WTC11 (cell line): ENCODE results near the gene THEMIS2. TPM values are rescaled to one million over a fixed set of nuclear protein-coding genes. Genes with fewer than 3 reads are reported as not detected.

Experiments used
- ATAC-seq: fragments of 200-7000 bp; cut with Tn5 transposase; 2 replicates; pipeline ENCODE4 v1.10.0; 2021; ENCODE audit warnings: mild to moderate bottlenecking, moderate library complexity
- CTCF ChIA-PET: fragments of 300-600 bp; sonication (Branson Sonifier 250); formaldehyde crosslinking; loops from one replicate; lab custom pipeline; 2021; ENCODE audit warnings: antibody characterized with exemption; lab: Charles Lee
- POLR2A ChIA-PET: fragments of 350-600 bp; sonication (Branson Sonifier 250); formaldehyde crosslinking; loops from one replicate; lab custom pipeline; 2021; ENCODE audit warnings: antibody characterized with exemption; lab: Charles Lee
- DNase-seq: peaks from one replicate; pipeline ENCODE4 v3.0.0; 2021; ENCODE audit warnings: low spot score
- H3K27ac Mint-ChIP-seq: 2 replicates; pipeline ENCODE4 v1.8.0; 2021; ENCODE audit warnings: mixed read lengths
- H3K27me3 Mint-ChIP-seq: 2 replicates; pipeline ENCODE4 v1.8.0; 2021; ENCODE audit warnings: low read depth, mild to moderate bottlenecking, moderate library complexity, mixed read lengths
- H3K36me3 Mint-ChIP-seq: 2 replicates; pipeline ENCODE4 v1.8.0; 2021; ENCODE audit warnings: mixed read lengths
- H3K4me1 Mint-ChIP-seq: 2 replicates; pipeline ENCODE4 v1.8.0; 2022; ENCODE audit warnings: mixed read lengths
- H3K4me3 Mint-ChIP-seq: 2 replicates; pipeline ENCODE4 v1.8.0; 2021; ENCODE audit warnings: mild to moderate bottlenecking, moderate library complexity, mixed read lengths
- H3K9me3 Mint-ChIP-seq: 2 replicates; pipeline ENCODE4 v1.8.0; 2021; ENCODE audit warnings: mixed read lengths
- AFF4 ChIP-seq: sonication (generic); formaldehyde crosslinking; IDR thresholded peaks from 2 replicates; pipeline ENCODE4 v1.8.1; 2023; ENCODE audit warnings: mild to moderate bottlenecking, missing genetic modification reagents, borderline replicate concordance
- ARID4B ChIP-seq: sonication (generic); formaldehyde crosslinking; IDR thresholded peaks from 2 replicates; pipeline ENCODE4 v1.8.0; 2023; ENCODE audit warnings: missing genetic modification reagents, mild to moderate bottlenecking, borderline replicate concordance
- CBFB ChIP-seq: sonication (generic); formaldehyde crosslinking; IDR thresholded peaks from 2 replicates; pipeline ENCODE4 v1.8.1; 2022; ENCODE audit warnings: mild to moderate bottlenecking, low read depth, missing genetic modification reagents
- EMX1 ChIP-seq: fragments of 250-450 bp; sonication (Bioruptor Pico); IDR thresholded peaks from 2 replicates; pipeline ENCODE4 v1.8.0; 2021; ENCODE audit warnings: mild to moderate bottlenecking
- ERG ChIP-seq: fragments of 250-450 bp; sonication (Bioruptor Pico); IDR thresholded peaks from 2 replicates; pipeline ENCODE4 v1.8.0; 2021; ENCODE audit warnings: mild to moderate bottlenecking
- ETV6 ChIP-seq: sonication (generic); formaldehyde crosslinking; IDR thresholded peaks from 2 replicates; pipeline ENCODE4 v1.8.1; 2022; ENCODE audit warnings: mild to moderate bottlenecking, missing genetic modification reagents
- FOXJ3 ChIP-seq: sonication (generic); formaldehyde crosslinking; IDR thresholded peaks from 2 replicates; pipeline ENCODE4 v1.9.0; 2021; ENCODE audit warnings: missing genetic modification reagents, mild to moderate bottlenecking, borderline replicate concordance
- MYBL2 ChIP-seq: sonication (generic); formaldehyde crosslinking; IDR thresholded peaks from 2 replicates; pipeline ENCODE4 v1.8.1; 2023; ENCODE audit warnings: mild to moderate bottlenecking, moderate library complexity, missing genetic modification reagents
- NFYB ChIP-seq: sonication (generic); formaldehyde crosslinking; conservative IDR thresholded peaks from 2 replicates; pipeline ENCODE4 v1.8.0; 2022; ENCODE audit warnings: low read depth, missing genetic modification reagents
- TEAD1 ChIP-seq: sonication (generic); formaldehyde crosslinking; IDR thresholded peaks from 2 replicates; pipeline ENCODE4 v1.8.0; 2022; ENCODE audit warnings: mild to moderate bottlenecking, missing genetic modification reagents
- TEAD4 ChIP-seq: sonication (generic); formaldehyde crosslinking; IDR thresholded peaks from 2 replicates; pipeline ENCODE4 v1.8.0; 2022; ENCODE audit warnings: mild to moderate bottlenecking, missing genetic modification reagents
- ZBTB43 ChIP-seq: sonication (generic); formaldehyde crosslinking; IDR thresholded peaks from 2 replicates; pipeline ENCODE4 v1.8.1; 2023; ENCODE audit warnings: mild to moderate bottlenecking, missing genetic modification reagents
- ZMAT4 ChIP-seq: fragments of 250-450 bp; sonication (Bioruptor Pico); IDR thresholded peaks from 2 replicates; pipeline ENCODE4 v1.9.0; 2021; ENCODE audit warnings: mild to moderate bottlenecking
- ZNF121 ChIP-seq: sonication (generic); formaldehyde crosslinking; IDR thresholded peaks from 2 replicates; pipeline ENCODE4 v1.8.0; 2023; ENCODE audit warnings: missing genetic modification reagents
- ZNF532 ChIP-seq: fragments of 250-450 bp; sonication (Bioruptor Pico); IDR thresholded peaks from 2 replicates; pipeline ENCODE4 v1.9.0; 2021; ENCODE audit warnings: mild to moderate bottlenecking, borderline replicate concordance
- total RNA-seq: library from RNA; stranded (reverse); gene quantifications from 3 replicates; pipeline ENCODE4 v1.2.3, GENCODE V29; 2021

The THEMIS2 gene
- total RNA-seq, 1 experiment from 2014 or later = 12.7 TPM

- Mint-ChIP-seq H3K27ac (no peak overlapping the region), H3K9me3 (no peaks in the 10 kb centered on the region), H3K4me1 (peaks cover 8% of the 10 kb centered on the region), H3K36me3 (no peaks in the 10 kb centered on the region), H3K27me3 (no peaks in the 10 kb centered on the region), H3K4me3 (no peak overlapping the region)
- CTCF ChIA-PET = no interaction called here
- POLR2A ChIA-PET = no interaction called here
- ATAC-seq = no peak
- TF ChIP-seq TEAD4 = no peak
- TF ChIP-seq ZMAT4 (CRISPR knock-in tag) = no peak
- TF ChIP-seq NFYB (CRISPR knock-in tag) = no peak
- TF ChIP-seq CBFB (CRISPR knock-in tag) = no peak
- TF ChIP-seq ARID4B (CRISPR knock-in tag) = no peak
- TF ChIP-seq FOXJ3 (CRISPR knock-in tag) = no peak
- no peak for TF ChIP-seq AFF4 (CRISPR knock-in tag)
- TF ChIP-seq TEAD1 (CRISPR knock-in tag) = no peak
- no peak for TF ChIP-seq ZBTB43 (CRISPR knock-in tag)
- no peak for TF ChIP-seq MYBL2 (CRISPR knock-in tag)
- TF ChIP-seq ETV6 = no peak
- TF ChIP-seq EMX1 = no peak
- no peak for TF ChIP-seq ZNF121
- DNase-seq = no peak
These were observed 10.3 kb upstream of the THEMIS2 start for GRCh38 chr1:27862004-27862403.

- ChIA-PET POLR2A (no interaction called here), CTCF (interaction anchor here (1.0 kb wide), 1 partner anchor 69 kb away, joined by 3 read pairs; no protein-coding TSS in a partner anchor)
- no peak overlapping the region for H3K27ac Mint-ChIP-seq
- no peak for TF ChIP-seq TEAD1 (CRISPR knock-in tag)
- no peak for TF ChIP-seq ERG (CRISPR knock-in tag)
- TF ChIP-seq ZNF532 (CRISPR knock-in tag) = no peak
These were observed 9.4 kb upstream of the THEMIS2 start for GRCh38 chr1:27862671-27863537.

More at GRCh38 chr1:27862671-27863537, 9.4 kb upstream of the THEMIS2 start:
- H3K36me3 Mint-ChIP-seq = no peaks in the 10 kb centered on the region
- no peak; the same call in 1 of the 2 replicates for ATAC-seq
- no peak for DNase-seq
- H3K4me1 Mint-ChIP-seq = peaks cover 11% of the 10 kb centered on the region
- H3K27me3 Mint-ChIP-seq = no peaks in the 10 kb centered on the region
- H3K9me3 Mint-ChIP-seq = no peaks in the 10 kb centered on the region
- no peak overlapping the region for H3K4me3 Mint-ChIP-seq
